B cell (primary cell): Measurements from ENCODE around the gene DNAJC16. TPM values are rescaled to one million over a fixed set of nuclear protein-coding genes. Genes with fewer than 3 reads are reported as not detected.

Experiments
- ATAC-seq: fragments of 200-7000 bp; cut with Tn5 transposase; one replicate; pipeline ENCODE4 v1.10.0; 2021; ENCODE audit warnings: low read depth, mild to moderate bottlenecking, moderate number of reproducible peaks, moderate library complexity
- CTCF ChIA-PET: fragments of 350-600 bp; sonication (Branson Sonifier 250); formaldehyde crosslinking; loops from one replicate; lab custom pipeline; 2021; ENCODE audit warnings: antibody characterized with exemption, inconsistent platforms; lab: Charles Lee
- POLR2A ChIA-PET: fragments of 350-600 bp; sonication (Branson Sonifier 250); formaldehyde crosslinking; loops from one replicate; lab custom pipeline; 2021; ENCODE audit warnings: antibody characterized with exemption; lab: Charles Lee
- DNase-seq: peaks from one replicate; pipeline ENCODE4 v3.0.0; 2013
- H2AFZ ChIP-seq: 2 replicates; pipeline ENCODE4 v1.6.1; 2012; ENCODE audit warnings: mild to moderate bottlenecking, low read depth, low read length; ENCODE audit not compliant: insufficient read depth, poor library complexity, severe bottlenecking
- H3K27ac ChIP-seq, 2 donors: 1 replicate in 1 of 2; 2 replicates in 1 of 2; pipeline ENCODE4 v1.5.1; 2012 to 2013; ENCODE audit warnings: low read length in 2 of 2, mild to moderate bottlenecking in 2 of 2, moderate library complexity in 1 of 2
- H3K27me3 ChIP-seq, 4 experiments: fragments of 200-600 bp in 1 of 4; sonication (generic) in 1 of 4; replicated peaks in 1 of 4; 1 replicate in 2 of 4; 2 replicates in 2 of 4; pipeline versions ENCODE4 v1.6.1 to v1.7.0; 2013 to 2016; ENCODE audit warnings: low read length in 3 of 4, mild to moderate bottlenecking in 2 of 4, mixed read lengths in 1 of 4, moderate library complexity in 1 of 4; ENCODE audit not compliant: insufficient read depth in 4 of 4, control insufficient read depth in 3 of 4; ENCODE audit errors: control extremely low read depth in 1 of 4
- H3K36me3 ChIP-seq, 2 experiments: replicated peaks in 1 of 2; 1 replicate in 1 of 2; 2 replicates in 1 of 2; pipeline versions ENCODE4 v1.6.1 to v1.7.1; 2013; ENCODE audit warnings: low read length in 1 of 2; ENCODE audit not compliant: insufficient read depth in 2 of 2, control insufficient read depth in 1 of 2; ENCODE audit errors: control extremely low read depth in 1 of 2, extremely low read depth in 1 of 2
- H3K4me1 ChIP-seq, 2 donors: fragments of 200-600 bp in 1 of 2; sonication (generic) in 1 of 2; 1 replicate in 1 of 2; 2 replicates in 1 of 2; pipeline versions ENCODE4 v1.5.1 to v1.6.1; 2013 to 2017; ENCODE audit warnings: low read length in 2 of 2; ENCODE audit not compliant: control insufficient read depth in 2 of 2, insufficient read depth in 2 of 2
- H3K4me2 ChIP-seq: replicated peaks from 2 replicates; pipeline ENCODE3; 2012; ENCODE audit warnings: mild to moderate bottlenecking, low read depth, low read length; ENCODE audit not compliant: poor library complexity, severe bottlenecking
- H3K4me3 ChIP-seq, 5 experiments: fragments of 200-600 bp in 1 of 5; sonication (generic) in 1 of 5; 1 replicate in 3 of 5; 2 replicates in 2 of 5; pipeline versions ENCODE4 v1.5.1 to v1.7.0; 2011 to 2016; ENCODE audit warnings: low read length in 4 of 5, mild to moderate bottlenecking in 4 of 5, low read depth in 2 of 5, control low read depth in 1 of 5, moderate library complexity in 1 of 5; ENCODE audit not compliant: insufficient read depth in 1 of 5; ENCODE audit errors: control extremely low read depth in 1 of 5, extremely low read depth in 1 of 5
- H3K79me2 ChIP-seq: fragments of 200-600 bp; sonication (generic); one replicate; pipeline ENCODE4 v1.6.0; 2016; ENCODE audit warnings: low read length; ENCODE audit not compliant: control insufficient read depth, insufficient read depth
- H3K9ac ChIP-seq: fragments of 200-600 bp; sonication (generic); 2 replicates; pipeline ENCODE4 v1.6.1; 2017; ENCODE audit warnings: mild to moderate bottlenecking, low read length, moderate library complexity
- H3K9me3 ChIP-seq, 3 donors: one replicate each; pipeline versions ENCODE4 v1.6.1 to v1.7.1; 2013; ENCODE audit warnings: low read length in 2 of 3; ENCODE audit not compliant: control insufficient read depth in 2 of 3, insufficient read depth in 1 of 3; ENCODE audit errors: control extremely low read depth in 1 of 3
- H4K20me1 ChIP-seq: 2 replicates; pipeline ENCODE4 v1.6.0; 2012; ENCODE audit warnings: mild to moderate bottlenecking, low read length; ENCODE audit not compliant: insufficient read depth, control insufficient read depth, poor library complexity, severe bottlenecking
- H3K27ac Mint-ChIP-seq: one replicate; pipeline ENCODE4 v1.8.0; 2021; ENCODE audit warnings: mixed read lengths
- H3K27me3 Mint-ChIP-seq: one replicate; pipeline ENCODE4 v1.8.0; 2021; ENCODE audit warnings: mixed read lengths
- H3K4me1 Mint-ChIP-seq: one replicate; pipeline ENCODE4 v1.8.0; 2021; ENCODE audit warnings: mixed read lengths
- H3K4me3 Mint-ChIP-seq: one replicate; pipeline ENCODE4 v1.8.0; 2021; ENCODE audit warnings: mixed read lengths
- H3K9me3 Mint-ChIP-seq: one replicate; pipeline ENCODE4 v1.8.0; 2022; ENCODE audit warnings: mixed read lengths; ENCODE audit not compliant: insufficient read depth
- CTCF ChIP-seq: fragments of 200-600 bp; IDR thresholded peaks from one replicate; pipeline ENCODE4 v1.8.0; 2022; ENCODE audit warnings: antibody characterized with exemption, mild to moderate bottlenecking
- EZH2 ChIP-seq: IDR thresholded peaks from 2 replicates; pipeline ENCODE4 v1.6.1; 2012; ENCODE audit warnings: borderline replicate concordance, low read depth, mild to moderate bottlenecking, moderate library complexity, low read length; ENCODE audit not compliant: insufficient read depth, poor library complexity, severe bottlenecking
- WGBS: methylation state at CpG from one replicate; pipeline ENCODE4 v1.1.5; 2013; ENCODE audit warnings: missing lambda C conversion rate; ENCODE audit not compliant: insufficient coverage; 5-methylcytosine and 5-hydroxymethylcytosine counted together
- intact Hi-C: fragments of 100-400 bp; cut with micrococcal nuclease; formaldehyde crosslinking; loops from one replicate; pipeline ENCODE4 v1.10.0; 2022
- polyA plus RNA-seq: library from polyadenylated mRNA; depleted of rRNA; stranded (reverse); fragments of >200 nt; gene quantifications from 2 replicates; pipeline ENCODE4 v1.2.3, GENCODE V29; 2012
- total RNA-seq, 2 donors: library from RNA; stranded (reverse); fragments of 120-200 nt in 1 of 2; gene quantifications; 1 replicate in 1 of 2; 2 replicates in 1 of 2; pipeline versions ENCODE4 v1.2.3 to v1.2.4, GENCODE V29; 2013 to 2022

Gene DNAJC16
- total and polyA plus RNA-seq, 2 donors (not counting 1 experiment from before 2014, with no cell fraction given) = 16.9 to 47.1 TPM

GRCh38 chr1:15557594-15557993 lies 30.9 kb downstream of the DNAJC16 start:
- peaks cover 4 to 30% of the 10 kb centered on the region in 2 experiments for H3K36me3 ChIP-seq
- no peak overlapping the region for H3K9ac ChIP-seq
- no peak overlapping the region for H3K4me3 ChIP-seq
- WGBS = 100% methylated on average over 1 of the region's 2 CpGs
- Mint-ChIP-seq H3K4me1 (no peaks in the 10 kb centered on the region), H3K27ac (no peak overlapping the region), H3K27me3 (no peaks in the 10 kb centered on the region), H3K9me3 (no peaks in the 10 kb centered on the region), H3K4me3 (no peak overlapping the region)
- POLR2A ChIA-PET = no interaction called here
- no peaks in the 10 kb centered on the region for H3K27me3 ChIP-seq
- H3K4me1 ChIP-seq = peaks cover 0 to 1% of the 10 kb centered on the region in 2 donors
- H3K4me2 ChIP-seq = no peak overlapping the region
- TF ChIP-seq EZH2 (no peak), CTCF (no peak)
- DNase-seq = no peak
- peaks cover 10% of the 10 kb centered on the region for H3K79me2 ChIP-seq
- intact Hi-C loops = no loop called here
- H4K20me1 ChIP-seq = no peaks in the 10 kb centered on the region
- no peak for ATAC-seq
- H3K27ac ChIP-seq = no peak overlapping the region
- no peaks in the 10 kb centered on the region for H3K9me3 ChIP-seq
- CTCF ChIA-PET = no interaction called here
- H2AFZ ChIP-seq = no peak overlapping the region

DNA sequence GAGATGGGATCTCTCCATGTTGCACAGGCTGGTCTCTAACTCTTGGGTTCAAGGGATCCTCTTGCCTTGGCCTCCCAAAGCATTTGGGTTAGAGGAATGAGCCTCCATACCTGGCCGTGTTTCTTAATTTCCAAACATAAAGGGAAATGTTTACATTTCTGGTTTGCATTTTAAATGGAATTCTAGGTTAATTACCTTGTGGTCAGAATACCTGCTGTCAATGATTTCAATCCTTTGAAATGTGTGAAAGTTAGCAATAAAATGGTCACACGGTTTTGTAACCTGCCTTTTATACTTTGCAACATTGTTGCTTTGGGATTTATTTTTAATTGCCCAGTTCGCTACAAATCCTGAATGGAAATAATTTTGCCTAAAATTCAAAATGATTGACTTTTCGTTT lies 31.9 kb downstream of the DNAJC16 start:
- H3K9me3 ChIP-seq = no peaks in the 10 kb centered on the region
- H3K27ac Mint-ChIP-seq = no peak overlapping the region
- no peak overlapping the region for H3K4me3 Mint-ChIP-seq
- H3K9me3 Mint-ChIP-seq = no peaks in the 10 kb centered on the region
- H3K4me2 ChIP-seq = no peak overlapping the region
- DNase-seq = no peak
- 92% methylated on average over 2 of the region's 4 CpGs for WGBS
- H3K36me3 ChIP-seq = peaks cover 4 to 33% of the 10 kb centered on the region in 2 experiments
- H2AFZ ChIP-seq = no peak overlapping the region
- no peaks in the 10 kb centered on the region for H4K20me1 ChIP-seq
- intact Hi-C loops = no loop called here
- no peak overlapping the region for H3K9ac ChIP-seq
- TF ChIP-seq EZH2 (no peak), CTCF (no peak)
- no peak for ATAC-seq
- no peak overlapping the region for H3K4me3 ChIP-seq
- no peaks in the 10 kb centered on the region for H3K27me3 Mint-ChIP-seq
- H3K27me3 ChIP-seq = no peaks in the 10 kb centered on the region
- peaks cover 3% of the 10 kb centered on the region for H3K4me1 Mint-ChIP-seq
- H3K79me2 ChIP-seq = peaks cover 10% of the 10 kb centered on the region
- H3K4me1 ChIP-seq = peaks cover 7 to 10% of the 10 kb centered on the region in 2 donors
- ChIA-PET CTCF (no interaction called here), POLR2A (no interaction called here)
- H3K27ac ChIP-seq = no peak overlapping the region
